Measurements from ENCODE around the gene NUCKS1. TPM values are rescaled to one million over a fixed set of nuclear protein-coding genes. Genes with fewer than 3 reads are reported as not detected.

NUCKS1 gene
- total RNA-seq, 2 experiments from 2014 or later: 80.6 to 84.7 TPM

GRCh38 chr1:205668951-205669340 lies 81.0 kb downstream of the NUCKS1 start:
- Histone ChIP-seq H3K4me1 (ENCODE audit: insufficient read depth, low read length) (no peaks in the 10 kb centered on the region), H3K4me3 (ENCODE audit: low read length) (no peak overlapping the region), H3K27me3 (ENCODE audit: control insufficient read depth in 1 of 2, insufficient read depth in 2 of 2, low read length in 2 of 2) (peaks cover 9 to 15% of the 10 kb centered on the region in 2 experiments), H3K27ac (ENCODE audit: low read depth in 1 of 2, low read length in 2 of 2) (no peak overlapping the region), H3K36me3 (ENCODE audit: insufficient read depth, low read length) (no peaks in the 10 kb centered on the region), H3K9me3 (ENCODE audit: control insufficient read depth in 1 of 2, insufficient read depth in 1 of 2, low read length in 2 of 2) (no peaks in the 10 kb centered on the region)
- TF ChIP-seq, protein P1, sequence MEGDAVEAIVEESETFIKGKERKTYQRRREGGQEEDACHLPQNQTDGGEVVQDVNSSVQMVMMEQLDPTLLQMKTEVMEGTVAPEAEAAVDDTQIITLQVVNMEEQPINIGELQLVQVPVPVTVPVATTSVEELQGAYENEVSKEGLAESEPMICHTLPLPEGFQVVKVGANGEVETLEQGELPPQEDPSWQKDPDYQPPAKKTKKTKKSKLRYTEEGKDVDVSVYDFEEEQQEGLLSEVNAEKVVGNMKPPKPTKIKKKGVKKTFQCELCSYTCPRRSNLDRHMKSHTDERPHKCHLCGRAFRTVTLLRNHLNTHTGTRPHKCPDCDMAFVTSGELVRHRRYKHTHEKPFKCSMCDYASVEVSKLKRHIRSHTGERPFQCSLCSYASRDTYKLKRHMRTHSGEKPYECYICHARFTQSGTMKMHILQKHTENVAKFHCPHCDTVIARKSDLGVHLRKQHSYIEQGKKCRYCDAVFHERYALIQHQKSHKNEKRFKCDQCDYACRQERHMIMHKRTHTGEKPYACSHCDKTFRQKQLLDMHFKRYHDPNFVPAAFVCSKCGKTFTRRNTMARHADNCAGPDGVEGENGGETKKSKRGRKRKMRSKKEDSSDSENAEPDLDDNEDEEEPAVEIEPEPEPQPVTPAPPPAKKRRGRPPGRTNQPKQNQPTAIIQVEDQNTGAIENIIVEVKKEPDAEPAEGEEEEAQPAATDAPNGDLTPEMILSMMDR (IDR thresholded peaks at IDR 0.05): no peak
- ATAC-seq (ENCODE audit: poor library complexity) (no peak), DNase-seq (peak in 1 of 14 experiments; percentile 34)
- no peak overlapping the region for H3K4me3 Mint-ChIP-seq
- CTCF ChIA-PET: no interaction called here
- POLR2A ChIA-PET: no interaction called here
- no peaks in the 10 kb centered on the region for H3K9me3 Mint-ChIP-seq
- H3K36me3 Mint-ChIP-seq (ENCODE audit: low read depth): no peaks in the 10 kb centered on the region
- H3K27me3 Mint-ChIP-seq: peaks cover 22% of the 10 kb centered on the region
- H3K4me1 Mint-ChIP-seq (ENCODE audit: low read depth): no peaks in the 10 kb centered on the region
- intact Hi-C loops (cut with DNase I, micrococcal nuclease): no loop called here
- H3K27ac Mint-ChIP-seq: no peak overlapping the region

- Histone ChIP-seq H3K27me3 (ENCODE audit: control insufficient read depth in 1 of 2, insufficient read depth in 2 of 2, low read length in 2 of 2) (peaks cover 9 to 15% of the 10 kb centered on the region in 2 experiments), H3K36me3 (ENCODE audit: insufficient read depth, low read length) (no peaks in the 10 kb centered on the region), H3K27ac (ENCODE audit: low read depth in 1 of 2, low read length in 2 of 2) (no peak overlapping the region), H3K4me3 (ENCODE audit: low read length) (no peak overlapping the region), H3K9me3 (ENCODE audit: control insufficient read depth in 1 of 2, insufficient read depth in 1 of 2, low read length in 2 of 2) (peaks cover 0 to 2% of the 10 kb centered on the region in 2 experiments), H3K4me1 (ENCODE audit: insufficient read depth, low read length) (no peaks in the 10 kb centered on the region)
- Mint-ChIP-seq H3K4me3 (no peak overlapping the region), H3K27me3 (peaks cover 22% of the 10 kb centered on the region), H3K36me3 (ENCODE audit: low read depth) (no peaks in the 10 kb centered on the region), H3K9me3 (no peaks in the 10 kb centered on the region), H3K27ac (no peak overlapping the region), H3K4me1 (ENCODE audit: low read depth) (no peaks in the 10 kb centered on the region)
- CTCF ChIA-PET: no interaction called here
- ATAC-seq (ENCODE audit: poor library complexity) (no peak), DNase-seq (no peak)
- TF ChIP-seq, protein P1 (IDR thresholded peaks at IDR 0.05): no peak
- intact Hi-C loops (cut with DNase I, micrococcal nuclease): no loop called here
- POLR2A ChIA-PET: no interaction called here
Measured at GRCh38 chr1:205667909-205668643, 81.9 kb downstream of the NUCKS1 start.

GRCh38 chr1:205666372-205667166 lies 83.4 kb downstream of the NUCKS1 start:
- H3K27me3 Mint-ChIP-seq: peaks cover 12% of the 10 kb centered on the region
- peaks cover 0 to 4% of the 10 kb centered on the region in 2 experiments for H3K9me3 ChIP-seq (ENCODE audit: control insufficient read depth in 1 of 2, insufficient read depth in 1 of 2, low read length in 2 of 2)
- no peaks in the 10 kb centered on the region for H3K36me3 ChIP-seq (ENCODE audit: insufficient read depth, low read length)
- H3K9me3 Mint-ChIP-seq: no peaks in the 10 kb centered on the region
- ChIA-PET POLR2A (no interaction called here), CTCF (interaction anchor here (0.6 to 2.0 kb wide), 2 partner anchors 9 to 45 kb away, joined by 5 to 7 read pairs; no protein-coding TSS in a partner anchor)
- TF ChIP-seq, protein P1 (IDR thresholded peaks at IDR 0.05): no peak
- intact Hi-C loops (cut with DNase I, micrococcal nuclease): no loop called here
- no peak overlapping the region for H3K27ac ChIP-seq (ENCODE audit: low read depth in 1 of 2, low read length in 2 of 2)
- no peak overlapping the region for H3K4me3 Mint-ChIP-seq
- peaks cover 7 to 15% of the 10 kb centered on the region in 2 experiments for H3K27me3 ChIP-seq (ENCODE audit: control insufficient read depth in 1 of 2, insufficient read depth in 2 of 2, low read length in 2 of 2)
- ATAC-seq (ENCODE audit: poor library complexity) (no peak), DNase-seq (no peak)
- H3K4me3 ChIP-seq (ENCODE audit: low read length): no peak overlapping the region
- H3K27ac Mint-ChIP-seq: no peak overlapping the region
- no peaks in the 10 kb centered on the region for H3K4me1 ChIP-seq (ENCODE audit: insufficient read depth, low read length)
- H3K36me3 Mint-ChIP-seq (ENCODE audit: low read depth): no peaks in the 10 kb centered on the region
- no peaks in the 10 kb centered on the region for H3K4me1 Mint-ChIP-seq (ENCODE audit: low read depth)

Data from CD4-positive, alpha-beta T cell (primary cell).